ENCODE measurements around the gene KRTAP5-10.

- TF ChIP-seq CTCF (IDR thresholded peaks at IDR 0.05) (no peak), POLR2A (IDR thresholded peaks at IDR 0.05) (no peak), POLR2AphosphoS5 (IDR thresholded peaks at IDR 0.05) (no peak), EP300 (IDR thresholded peaks at IDR 0.05) (no peak)
These were observed 34.8 kb upstream of the KRTAP5-10 start for GRCh38 chr11:71530602-71531001.
